ENCODE results near the gene LMTK3.

- TF ChIP-seq, protein P1, sequence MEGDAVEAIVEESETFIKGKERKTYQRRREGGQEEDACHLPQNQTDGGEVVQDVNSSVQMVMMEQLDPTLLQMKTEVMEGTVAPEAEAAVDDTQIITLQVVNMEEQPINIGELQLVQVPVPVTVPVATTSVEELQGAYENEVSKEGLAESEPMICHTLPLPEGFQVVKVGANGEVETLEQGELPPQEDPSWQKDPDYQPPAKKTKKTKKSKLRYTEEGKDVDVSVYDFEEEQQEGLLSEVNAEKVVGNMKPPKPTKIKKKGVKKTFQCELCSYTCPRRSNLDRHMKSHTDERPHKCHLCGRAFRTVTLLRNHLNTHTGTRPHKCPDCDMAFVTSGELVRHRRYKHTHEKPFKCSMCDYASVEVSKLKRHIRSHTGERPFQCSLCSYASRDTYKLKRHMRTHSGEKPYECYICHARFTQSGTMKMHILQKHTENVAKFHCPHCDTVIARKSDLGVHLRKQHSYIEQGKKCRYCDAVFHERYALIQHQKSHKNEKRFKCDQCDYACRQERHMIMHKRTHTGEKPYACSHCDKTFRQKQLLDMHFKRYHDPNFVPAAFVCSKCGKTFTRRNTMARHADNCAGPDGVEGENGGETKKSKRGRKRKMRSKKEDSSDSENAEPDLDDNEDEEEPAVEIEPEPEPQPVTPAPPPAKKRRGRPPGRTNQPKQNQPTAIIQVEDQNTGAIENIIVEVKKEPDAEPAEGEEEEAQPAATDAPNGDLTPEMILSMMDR (IDR thresholded peaks at IDR 0.05), result no peak
- TF ChIP-seq POLR2A (IDR thresholded peaks at IDR 0.05), result no peak
These were observed 48.5 kb upstream of the LMTK3 start for GRCh38 chr19:48560095-48560530.
